Skeletal muscle cell (primary cell): ENCODE results near the gene GPER1.
"Not testable (repeated sequence)": the region's sequence is repeated elsewhere in the genome, so short reads cannot be mapped to it uniquely, and the experiment has no call there.

Experiments
- DNase-seq: peaks from one replicate; pipeline ENCODE4 v3.0.0-alpha.2; 2010; ENCODE audit warnings: low read depth
- H3K4me3 ChIP-seq: 2 replicates; pipeline ENCODE4 v1.5.1; 2011; ENCODE audit warnings: low read depth, mild to moderate bottlenecking, control low read depth, low read length, moderate library complexity

GPER1 gene

DNA sequence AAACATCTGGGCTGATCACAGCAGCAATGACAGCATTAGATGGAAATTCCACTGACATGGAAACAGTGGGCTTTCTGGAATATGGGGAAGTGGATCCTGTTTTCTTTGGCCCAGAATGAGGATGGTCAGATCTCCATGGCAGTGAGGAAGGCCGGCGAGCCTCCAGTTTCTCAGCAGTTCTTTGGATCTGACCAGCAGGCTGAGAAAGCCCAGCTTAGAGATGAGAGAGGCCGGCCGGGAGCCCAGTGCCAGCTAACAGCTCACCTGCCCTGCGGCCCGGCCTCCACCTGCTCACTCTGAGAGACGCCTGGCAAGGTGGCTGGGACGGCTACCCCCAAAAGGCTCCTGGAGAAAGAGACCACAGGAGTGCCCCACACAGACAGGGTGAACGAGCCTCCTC, 24.2 kb downstream of the GPER1 start:
- no peak for DNase-seq
- no peak overlapping the region for H3K4me3 ChIP-seq

DNA sequence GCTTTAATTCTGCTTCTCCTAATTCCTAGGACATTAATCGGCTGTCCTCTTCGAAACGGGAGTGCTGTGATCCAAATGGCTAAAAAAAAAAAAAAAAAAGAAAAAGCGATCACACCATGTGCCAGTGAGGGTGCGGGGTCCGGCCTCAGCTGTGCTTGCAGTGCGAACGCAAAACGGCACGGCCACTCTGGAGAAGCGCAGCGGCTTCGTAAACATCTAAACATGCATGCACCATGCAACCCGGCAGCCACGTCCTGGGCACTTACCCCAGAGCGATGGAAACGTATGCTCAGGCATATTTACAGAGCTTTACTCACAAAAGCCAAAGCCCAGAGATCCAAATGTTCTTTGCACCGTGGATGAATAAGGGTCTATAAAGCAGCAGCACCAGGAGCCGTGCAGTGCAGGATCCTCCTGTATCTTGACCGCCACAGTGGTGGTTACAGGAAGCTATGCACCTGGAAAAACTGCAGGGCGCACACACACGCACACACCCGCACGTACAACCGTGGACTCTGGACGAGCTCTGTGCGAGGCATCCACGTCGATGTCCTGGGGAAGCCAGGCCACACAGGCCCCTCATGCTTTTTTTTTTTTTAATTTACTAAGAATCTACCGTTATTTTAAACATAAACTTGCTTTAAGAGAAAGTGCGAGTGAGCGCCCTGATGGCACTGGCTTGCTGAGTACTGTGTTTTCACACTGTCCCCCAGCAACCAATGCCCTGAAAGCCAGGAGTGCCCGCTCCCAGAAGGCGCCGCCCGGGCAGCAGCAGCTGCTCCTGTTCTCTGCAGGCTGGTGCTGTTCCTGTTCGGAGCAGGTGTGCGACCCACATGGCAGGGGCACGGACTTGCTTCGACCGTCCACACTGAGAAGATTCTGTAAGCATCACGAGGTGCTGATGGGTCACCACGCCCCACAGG, 25.0 kb downstream of the GPER1 start:
- H3K4me3 ChIP-seq, result no peak overlapping the region
- DNase-seq, result no peak

DNA sequence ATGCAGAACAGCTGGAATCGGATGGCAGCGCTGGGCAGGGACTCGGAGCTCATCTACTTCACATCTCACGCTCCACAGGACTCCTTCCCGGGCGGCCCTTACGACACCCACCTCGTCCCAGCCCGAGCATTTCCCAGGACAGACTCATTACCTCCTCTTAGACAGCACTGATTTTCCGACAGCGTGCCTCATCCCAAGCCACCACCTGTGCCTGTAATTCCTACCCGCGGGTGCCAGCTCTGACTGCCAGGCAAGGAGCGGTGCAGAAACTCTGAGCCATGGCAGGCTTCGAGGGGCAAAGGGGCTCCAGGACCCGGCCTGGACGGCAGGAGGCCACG, 25.6 kb downstream of the GPER1 start:
- H3K4me3 ChIP-seq, result no peak overlapping the region
- DNase-seq, result no peak

DNA sequence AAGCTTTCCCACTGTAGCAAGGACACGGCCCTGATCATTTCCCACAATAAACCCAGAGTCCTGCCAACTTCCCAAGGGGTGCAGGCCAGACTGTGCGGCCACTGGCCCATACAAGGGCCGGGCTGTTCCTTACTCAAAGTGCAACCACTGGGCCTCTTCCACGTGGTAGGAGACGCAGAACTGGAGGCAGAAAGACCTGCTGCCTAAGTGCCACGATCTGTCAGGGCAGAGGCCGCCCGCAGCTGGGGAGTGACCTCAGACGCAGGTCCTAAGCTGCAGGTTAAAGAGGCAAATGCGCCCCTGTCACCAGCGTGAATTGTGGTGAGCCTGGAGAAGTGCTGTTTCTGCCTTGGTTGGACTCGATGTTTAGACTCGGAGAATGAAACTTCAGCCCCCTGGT, 26.2 kb downstream of the GPER1 start:
- no peak overlapping the region for H3K4me3 ChIP-seq
- DNase-seq, result no peak

DNA sequence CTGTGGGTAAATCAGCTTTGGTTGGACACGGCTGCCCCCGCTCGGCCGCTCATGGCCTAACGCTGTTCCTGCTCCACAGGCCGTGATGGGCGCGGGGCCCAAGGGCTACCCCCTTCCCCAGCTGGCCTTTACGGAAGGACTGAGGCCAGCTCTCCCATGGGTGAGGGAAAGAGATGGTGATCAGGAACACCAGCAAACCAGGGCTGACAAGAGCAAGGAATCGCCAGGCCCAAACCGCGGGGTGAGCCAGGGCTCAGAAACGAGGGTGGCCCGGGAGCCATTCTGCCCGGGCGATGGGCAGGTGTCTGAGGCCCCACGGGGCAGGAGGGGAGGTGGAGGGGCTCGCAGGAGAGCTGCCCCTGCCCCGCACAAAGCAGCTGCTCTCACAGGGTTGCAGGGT, 26.6 kb downstream of the GPER1 start:
- DNase-seq, result no peak

DNA sequence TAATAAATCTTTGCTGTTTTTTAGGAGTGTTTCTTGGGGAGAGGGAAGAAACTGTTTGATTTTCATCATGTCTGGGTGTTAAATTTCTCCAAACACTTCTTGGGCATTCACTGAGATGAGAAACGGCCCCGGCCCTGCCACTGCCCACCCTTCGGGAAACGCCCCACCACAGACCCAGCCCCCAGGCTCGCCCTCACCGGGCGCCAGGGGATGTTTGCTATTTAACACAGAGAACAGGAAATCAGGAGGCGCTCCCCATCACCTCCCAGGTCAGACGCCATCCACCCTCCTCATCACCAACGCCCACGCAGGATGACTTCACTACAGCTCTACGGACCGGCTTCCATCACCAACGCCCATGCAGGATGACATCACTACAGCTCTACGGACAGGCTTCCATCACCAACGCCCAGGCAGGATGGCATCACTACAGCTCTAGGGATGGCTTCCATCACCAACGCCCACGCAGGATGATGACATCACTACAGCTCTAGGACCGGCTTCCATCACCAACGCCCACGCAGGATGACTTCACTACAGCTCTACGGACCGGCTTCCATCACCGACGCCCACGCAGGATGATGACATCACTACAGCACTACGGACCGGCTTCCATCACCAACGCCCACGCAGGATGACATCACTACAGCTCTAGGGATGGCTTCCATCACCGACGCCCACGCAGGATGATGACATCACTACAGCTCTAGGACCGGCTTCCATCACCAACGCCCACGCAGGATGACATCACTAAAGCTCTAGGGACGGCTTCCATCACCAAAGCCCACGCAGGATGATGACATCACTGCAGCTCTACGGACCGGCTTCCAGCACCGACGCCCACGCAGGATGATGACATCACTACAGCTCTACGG, 27.5 kb downstream of the GPER1 start:
- not testable (repeated sequence) for H3K4me3 ChIP-seq, DNase-seq

More for the DNA sequence above, 26.6 kb downstream of the GPER1 start:
- H3K4me3 ChIP-seq, result no peak overlapping the region

DNA sequence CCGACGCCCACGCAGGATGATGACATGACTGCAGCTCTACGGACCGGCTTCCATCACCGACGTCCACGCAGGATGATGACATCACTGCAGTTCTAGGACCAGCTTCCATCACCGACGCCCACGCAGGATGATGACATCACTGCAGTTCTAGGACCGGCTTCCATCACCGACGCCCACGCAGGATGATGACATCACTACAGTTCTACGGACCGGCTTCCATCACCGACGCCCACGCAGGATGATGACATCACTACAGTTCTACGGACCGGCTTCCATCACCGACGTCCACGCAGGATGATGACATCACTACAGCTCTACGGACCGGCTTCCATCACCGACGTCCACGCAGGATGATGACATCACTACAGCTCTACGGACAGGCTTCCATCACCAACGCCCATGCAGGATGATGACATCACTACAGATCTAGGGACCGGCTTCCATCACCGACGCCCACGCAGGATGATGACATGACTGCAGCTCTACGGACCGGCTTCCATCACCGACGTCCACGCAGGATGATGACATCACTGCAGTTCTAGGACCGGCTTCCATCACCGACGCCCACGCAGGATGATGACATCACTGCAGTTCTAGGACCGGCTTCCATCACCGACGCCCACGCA, 28.6 kb downstream of the GPER1 start:
- not testable (repeated sequence) for DNase-seq

DNA sequence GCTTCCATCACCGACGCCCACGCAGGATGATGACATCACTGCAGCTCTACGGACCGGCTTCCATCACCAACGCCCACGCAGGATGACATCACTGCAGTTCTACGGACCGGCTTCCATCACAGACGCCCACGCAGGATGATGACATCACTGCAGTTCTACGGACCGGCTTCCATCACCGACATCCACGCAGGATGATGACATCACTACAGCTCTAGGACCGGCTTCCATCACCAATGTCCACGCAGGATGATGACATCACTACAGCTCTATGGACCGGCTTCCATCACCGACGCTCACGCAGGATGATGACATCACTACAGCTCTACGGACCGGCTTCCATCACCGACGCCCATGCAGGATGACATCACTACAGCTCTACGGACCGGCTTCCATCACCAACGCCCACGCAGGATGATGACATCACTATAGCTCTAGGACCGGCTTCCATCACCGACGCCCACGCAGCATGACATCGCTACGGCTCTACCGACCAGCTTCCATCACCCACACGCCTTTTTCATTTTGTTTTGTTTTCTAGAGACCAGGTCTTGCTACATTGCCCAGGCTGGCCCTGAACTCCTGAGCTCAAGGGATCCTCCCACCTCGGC, 29.5 kb downstream of the GPER1 start:
- no peak overlapping the region for H3K4me3 ChIP-seq
- DNase-seq, result no peak

More for the DNA sequence above, 28.6 kb downstream of the GPER1 start:
- not testable (repeated sequence) for H3K4me3 ChIP-seq

DNA sequence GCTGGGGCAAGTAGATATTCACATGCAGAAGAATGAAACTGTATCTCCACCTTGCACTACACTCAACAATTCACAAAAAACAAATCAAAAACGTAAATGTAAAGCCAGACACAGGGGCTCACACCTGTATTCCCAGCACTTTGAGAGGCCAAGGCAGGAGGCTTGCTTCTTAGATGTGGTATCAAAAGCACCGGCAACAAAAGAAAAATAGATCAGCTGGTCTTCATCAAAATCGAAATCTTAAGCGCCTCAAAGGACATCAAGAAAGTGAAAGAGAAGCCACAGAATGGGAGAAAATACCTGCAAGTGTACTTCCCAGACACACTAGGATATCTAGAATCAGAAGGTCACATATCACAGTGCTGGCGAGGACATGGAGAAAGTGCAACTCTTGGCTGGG, 31.3 kb downstream of the GPER1 start:
- DNase-seq, result no peak
- H3K4me3 ChIP-seq, result no peak overlapping the region

DNA sequence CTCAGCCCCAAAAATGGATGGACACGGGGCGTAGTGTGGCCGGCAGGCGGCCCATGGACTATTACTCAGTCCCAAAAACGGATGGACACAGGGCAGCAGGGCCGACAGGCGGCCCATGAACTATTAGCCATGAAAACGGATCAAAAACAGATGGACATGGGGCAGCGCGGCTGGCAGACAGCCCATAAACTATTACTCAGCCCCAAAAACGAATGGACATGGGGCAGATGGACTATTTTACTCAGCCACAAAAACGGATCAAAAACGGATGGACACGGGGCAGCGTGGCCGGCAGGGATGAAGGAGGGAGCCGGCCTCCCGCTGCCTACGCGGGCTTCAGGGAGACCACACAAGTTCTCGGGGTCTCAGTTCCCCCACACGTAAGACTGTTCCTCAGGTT, 32.9 kb downstream of the GPER1 start:
- no peak for DNase-seq
- no peak overlapping the region for H3K4me3 ChIP-seq

DNA sequence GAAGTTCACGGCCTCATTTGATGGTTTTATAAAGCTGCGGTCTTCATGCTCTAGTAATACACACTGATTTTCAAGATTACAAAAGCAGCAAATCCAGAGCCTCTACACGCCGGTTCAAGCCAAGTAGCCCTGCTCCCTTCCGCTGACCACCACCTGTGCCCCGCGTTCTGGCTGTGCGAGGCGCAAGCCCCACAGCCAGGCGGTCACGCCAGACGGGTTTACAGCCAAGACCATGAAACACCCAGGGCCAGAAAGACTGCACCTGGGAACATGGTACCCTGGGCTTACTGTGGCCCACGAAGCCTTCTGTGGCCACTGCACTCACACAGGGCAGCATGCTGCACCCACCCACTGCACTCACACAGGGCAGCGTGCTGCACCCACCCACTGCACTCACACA, 33.6 kb downstream of the GPER1 start:
- no peak for DNase-seq

DNA sequence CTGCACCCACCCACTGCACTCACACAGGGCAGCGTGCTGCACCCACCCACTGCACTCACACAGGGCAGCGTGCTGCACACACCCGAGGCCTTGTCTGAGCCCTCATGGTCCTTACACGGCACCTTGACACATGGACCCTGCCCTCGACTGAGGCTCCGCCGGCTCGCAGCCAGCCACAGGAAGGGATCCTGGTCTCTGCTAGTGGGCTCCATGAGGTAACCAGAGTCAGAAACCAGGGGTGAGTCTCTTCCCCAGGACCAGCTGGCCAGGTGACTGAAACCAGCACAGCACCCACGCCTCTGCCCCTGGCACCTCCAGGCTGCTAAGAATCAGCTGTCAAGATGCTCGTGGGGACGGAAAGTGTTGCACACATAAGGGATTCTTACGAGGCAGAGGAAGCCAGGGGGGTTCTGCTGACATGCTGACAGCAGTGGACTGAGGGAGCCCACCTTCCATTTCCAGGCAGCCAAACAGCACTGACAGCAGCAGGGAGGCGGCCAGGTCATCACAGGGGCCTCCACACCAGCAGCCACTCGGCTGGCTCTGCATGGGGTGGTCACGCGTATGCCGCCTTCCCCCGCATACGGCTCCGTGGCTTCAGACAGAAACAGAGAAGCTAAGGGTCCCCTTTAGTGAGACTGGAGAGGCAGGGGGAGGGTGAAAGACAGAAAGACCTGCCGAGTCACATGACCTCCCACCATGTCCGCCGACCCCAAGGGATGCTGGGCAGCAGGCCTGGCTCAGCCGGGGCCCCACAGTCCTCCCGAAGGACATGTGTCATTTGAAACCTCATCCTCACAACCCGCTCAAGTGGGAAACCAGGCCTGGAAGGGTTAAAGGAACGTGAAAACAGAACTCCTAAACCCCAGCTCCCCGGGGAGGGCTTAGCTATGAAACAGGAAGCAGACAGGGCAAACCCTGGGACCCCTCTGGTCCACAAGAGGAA, 34.2 kb downstream of the GPER1 start:
- DNase-seq, result no peak

More for the DNA sequence above, 33.6 kb downstream of the GPER1 start:
- H3K4me3 ChIP-seq, result no peak overlapping the region

DNA sequence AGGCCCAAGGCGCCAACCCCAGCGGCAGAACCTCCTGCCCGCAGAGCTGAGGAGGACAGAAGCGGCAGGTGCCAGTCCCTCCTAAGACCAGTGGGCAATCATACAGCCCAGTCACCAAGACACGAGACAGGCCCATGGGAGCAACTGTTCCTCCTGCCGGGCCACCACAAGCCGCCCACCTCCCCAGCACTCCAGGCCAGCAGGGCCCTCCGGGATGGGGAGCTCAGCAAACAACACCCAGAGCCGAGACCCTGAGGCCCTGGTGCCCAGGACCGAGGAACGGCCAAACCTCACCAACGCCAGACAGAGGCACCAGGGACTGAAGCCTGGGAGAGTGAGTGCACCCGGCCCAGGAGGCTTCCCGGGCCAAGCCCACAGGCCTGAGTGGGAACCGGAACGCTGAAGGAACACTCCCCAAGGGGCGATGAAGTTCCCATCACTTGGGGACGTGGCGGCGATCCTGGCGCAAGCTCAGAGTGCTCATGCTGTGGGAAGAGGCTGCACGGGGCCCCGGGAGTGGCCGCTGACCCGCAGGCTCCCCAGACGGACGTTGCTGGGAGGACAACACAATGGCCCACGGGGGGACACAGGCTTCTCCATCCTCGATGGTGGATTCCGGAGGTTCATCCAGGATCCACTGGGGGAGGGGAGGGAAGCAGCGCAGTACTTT, 35.1 kb downstream of the GPER1 start:
- no peak for DNase-seq
- H3K4me3 ChIP-seq, result no peak overlapping the region

More for the DNA sequence above, 34.2 kb downstream of the GPER1 start:
- H3K4me3 ChIP-seq, result no peak overlapping the region

DNA sequence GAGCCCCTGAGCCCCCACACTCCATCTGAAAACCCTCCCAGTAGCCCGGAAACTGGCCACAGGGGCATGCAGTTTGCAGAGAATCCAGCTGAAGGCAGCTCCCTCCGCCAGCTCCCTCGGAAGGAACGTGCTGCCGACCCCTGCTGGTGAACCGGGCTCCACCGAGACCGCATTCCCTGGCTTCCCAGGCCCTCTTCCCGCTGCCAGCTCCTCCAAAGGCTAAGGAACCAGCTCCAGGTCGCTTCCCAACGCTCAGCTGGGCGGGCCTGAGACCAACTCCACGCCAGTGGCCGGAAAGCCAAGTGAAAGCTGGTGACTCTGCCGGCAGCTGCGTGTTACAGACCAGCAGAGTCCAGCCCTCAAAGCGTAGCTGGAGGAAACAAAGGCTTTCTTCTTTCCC, 35.8 kb downstream of the GPER1 start:
- DNase-seq, result peak; percentile 49
- peak overlapping the region; percentile 20 for H3K4me3 ChIP-seq

DNA sequence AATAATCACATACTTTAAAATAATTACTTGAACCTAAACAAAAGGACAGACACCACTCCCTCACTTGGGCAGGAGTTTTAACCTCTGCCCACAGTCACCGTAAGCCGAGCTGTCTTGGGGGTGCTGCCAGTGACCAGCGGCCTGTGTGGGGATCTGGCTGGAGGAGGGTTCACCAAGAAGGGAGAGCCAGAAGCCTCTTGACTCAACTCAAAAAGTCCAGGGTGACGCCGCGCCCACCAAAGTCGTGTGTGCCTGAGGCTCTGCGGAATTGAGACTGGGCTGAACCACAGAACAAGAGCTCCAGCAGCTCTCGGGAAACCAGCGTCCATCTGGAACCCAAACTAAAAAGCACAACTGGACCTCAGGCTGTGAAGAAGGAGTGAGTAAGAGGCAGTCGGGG, 36.3 kb downstream of the GPER1 start:
- DNase-seq, result no peak
- H3K4me3 ChIP-seq, result no peak overlapping the region

DNA sequence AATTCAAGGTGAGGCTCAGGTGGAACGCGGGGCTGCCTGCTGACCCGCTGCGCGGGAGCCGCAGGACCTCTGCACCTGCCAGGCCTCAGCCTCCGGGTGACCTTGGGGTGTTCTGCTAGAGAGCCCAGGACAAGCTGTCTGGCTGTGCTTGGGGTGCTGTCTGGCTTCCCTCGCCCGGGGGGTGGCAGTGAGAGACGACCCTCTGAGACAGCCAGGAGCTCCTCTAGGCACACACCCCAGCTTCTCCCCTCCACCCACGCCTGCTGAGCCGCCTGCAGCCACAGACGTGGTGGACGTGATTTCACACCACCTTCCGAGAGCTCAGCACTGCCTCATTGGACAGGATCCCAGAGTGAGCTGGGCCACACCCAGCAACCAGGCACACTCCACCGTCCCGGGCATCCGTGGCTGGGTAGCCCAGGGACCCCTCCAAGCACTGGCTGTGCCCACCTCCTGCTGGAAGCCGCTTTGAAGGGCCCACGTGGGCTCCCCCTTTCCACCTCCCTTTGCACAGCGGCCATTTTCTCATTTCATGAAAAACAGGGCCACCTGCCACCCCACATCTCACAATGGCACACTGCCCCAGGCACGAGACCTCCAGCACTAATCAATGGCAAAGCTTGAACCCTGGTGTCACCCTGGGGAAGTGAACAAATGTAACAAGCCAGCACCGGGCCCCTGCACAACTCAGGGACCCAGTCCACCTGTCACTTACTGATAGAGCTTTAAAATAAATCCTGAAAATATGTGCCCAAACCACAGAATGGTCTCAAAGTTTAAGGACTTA, 37.1 kb downstream of the GPER1 start:
- H3K4me3 ChIP-seq, result no peak overlapping the region
- no peak for DNase-seq

DNA sequence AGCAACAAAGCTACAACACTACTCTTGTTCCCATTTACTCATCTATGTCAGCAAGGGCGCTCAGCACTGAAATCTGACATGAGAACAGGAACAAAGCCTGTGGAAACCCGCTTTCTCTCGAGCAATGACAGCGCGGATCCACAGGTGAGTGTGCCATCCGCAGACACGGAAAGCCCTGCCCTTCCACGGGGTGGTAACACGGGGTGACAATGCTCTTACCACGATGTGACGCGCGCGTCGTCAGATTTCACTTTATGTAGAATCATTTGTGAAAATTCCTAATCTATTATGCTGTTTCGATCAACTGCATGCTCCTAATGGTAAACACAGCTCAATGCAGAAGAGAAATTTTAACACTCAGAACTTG, 37.7 kb downstream of the GPER1 start:
- H3K4me3 ChIP-seq, result no peak overlapping the region
- DNase-seq, result no peak
